Head of caudate nucleus (tissue), 42 donors: Measurements from ENCODE around the gene LCN10.

ENCODE experiments used
- DNase-seq, 42 donors: peaks; one replicate each; pipeline versions ENCODE4 v3.0.0 to v3.0.0-alpha.2; 2020 to 2021; ENCODE audit warnings: mixed read lengths in 7 of 42
- intact Hi-C: fragments of 100-400 bp; cut with DNase I; formaldehyde crosslinking; loops from one replicate; pipeline ENCODE4 v1.15.0; 2022

LCN10 gene

GRCh38 chr9:136696502-136696901 lies 46.2 kb downstream of the LCN10 start:
- DNase-seq, result no peak
- intact Hi-C loops, result no loop called here

GRCh38 chr9:136695955-136696354 lies 46.8 kb downstream of the LCN10 start:
- intact Hi-C loops, result no loop called here
- DNase-seq, result no peak

GRCh38 chr9:136695435-136695895 lies 47.3 kb downstream of the LCN10 start:
- DNase-seq, result no peak
- intact Hi-C loops, result no loop called here

GRCh38 chr9:136694872-136695247 lies 47.9 kb downstream of the LCN10 start:
- intact Hi-C loops, result no loop called here
- DNase-seq, result no peak

- peak in 23 of 42 donors; percentile 16 to 66 (median 47) for DNase-seq
- intact Hi-C loops, result no loop called here
Observed at GRCh38 chr9:136694163-136694871, 48.4 kb downstream of the LCN10 start.

GRCh38 chr9:136693490-136694162 lies 49.1 kb downstream of the LCN10 start:
- peak in 3 of 42 donors; percentile 8 to 33 (median 17) for DNase-seq
- intact Hi-C loops, result no loop called here

GRCh38 chr9:136693135-136693489 lies 49.6 kb downstream of the LCN10 start:
- intact Hi-C loops, result no loop called here
- no peak for DNase-seq

- no peak for DNase-seq
- intact Hi-C loops, result no loop called here
Observed at GRCh38 chr9:136692185-136693134, 50.3 kb downstream of the LCN10 start.

- DNase-seq, result no peak
- intact Hi-C loops, result no loop called here
Observed at GRCh38 chr9:136691316-136692184, 51.2 kb downstream of the LCN10 start.

- DNase-seq, result no peak
- intact Hi-C loops, result no loop called here
Observed at GRCh38 chr9:136690806-136691261, 51.9 kb downstream of the LCN10 start.

- intact Hi-C loops, result no loop called here
- no peak for DNase-seq
Observed at GRCh38 chr9:136690104-136690805, 52.5 kb downstream of the LCN10 start.

- DNase-seq, result no peak
- intact Hi-C loops, result no loop called here
Observed at GRCh38 chr9:136689108-136689460, 53.7 kb downstream of the LCN10 start.

GRCh38 chr9:136688274-136689107 lies 54.2 kb downstream of the LCN10 start:
- DNase-seq, result no peak
- intact Hi-C loops, result no loop called here
